Measurements from ENCODE around the gene RIN3.

GRCh38 chr14:92651106-92651757 lies 137.7 kb downstream of the RIN3 start:
- no peak for TF ChIP-seq CTCF (IDR thresholded peaks at IDR 0.05; ENCODE audit: insufficient read depth, low read depth, low read length)
- no peak for TF ChIP-seq EZH2 (IDR thresholded peaks at IDR 0.05; ENCODE audit: insufficient read depth, low read length)

Data from astrocyte (in vitro differentiated cells and primary cell).